ENCODE data around the gene STAG1.
A peak's percentile ranks its signal among the peaks of the same experiment; 100 is the strongest.

DNA sequence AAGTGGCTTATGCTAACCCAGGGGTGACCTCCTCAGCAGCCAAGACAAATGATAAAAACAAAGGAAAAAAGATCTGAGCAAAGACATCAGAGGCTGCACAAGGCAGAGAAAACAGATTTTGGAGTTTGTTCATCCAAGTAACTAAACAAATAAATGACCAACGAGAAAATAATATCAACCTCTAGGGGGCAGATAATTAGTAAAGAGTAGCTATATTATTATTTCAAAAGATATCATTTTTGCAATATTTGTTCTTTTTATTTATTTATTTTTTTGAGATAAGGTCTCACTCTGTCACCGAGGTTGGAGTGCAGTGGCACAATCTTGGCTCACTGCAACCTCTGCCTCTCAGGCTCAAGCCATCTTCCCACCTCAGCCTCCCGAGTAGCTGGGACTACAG is 400.3 kb downstream of the STAG1 start:
- TF ChIP-seq, protein P1, sequence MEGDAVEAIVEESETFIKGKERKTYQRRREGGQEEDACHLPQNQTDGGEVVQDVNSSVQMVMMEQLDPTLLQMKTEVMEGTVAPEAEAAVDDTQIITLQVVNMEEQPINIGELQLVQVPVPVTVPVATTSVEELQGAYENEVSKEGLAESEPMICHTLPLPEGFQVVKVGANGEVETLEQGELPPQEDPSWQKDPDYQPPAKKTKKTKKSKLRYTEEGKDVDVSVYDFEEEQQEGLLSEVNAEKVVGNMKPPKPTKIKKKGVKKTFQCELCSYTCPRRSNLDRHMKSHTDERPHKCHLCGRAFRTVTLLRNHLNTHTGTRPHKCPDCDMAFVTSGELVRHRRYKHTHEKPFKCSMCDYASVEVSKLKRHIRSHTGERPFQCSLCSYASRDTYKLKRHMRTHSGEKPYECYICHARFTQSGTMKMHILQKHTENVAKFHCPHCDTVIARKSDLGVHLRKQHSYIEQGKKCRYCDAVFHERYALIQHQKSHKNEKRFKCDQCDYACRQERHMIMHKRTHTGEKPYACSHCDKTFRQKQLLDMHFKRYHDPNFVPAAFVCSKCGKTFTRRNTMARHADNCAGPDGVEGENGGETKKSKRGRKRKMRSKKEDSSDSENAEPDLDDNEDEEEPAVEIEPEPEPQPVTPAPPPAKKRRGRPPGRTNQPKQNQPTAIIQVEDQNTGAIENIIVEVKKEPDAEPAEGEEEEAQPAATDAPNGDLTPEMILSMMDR (IDR thresholded peaks at IDR 0.05) = peak in 2 of 4 donors; percentile 17 to 21
- no peak for TF ChIP-seq POLR2A (IDR thresholded peaks at IDR 0.05)
